ENCODE results near the gene C1QTNF3. TPM values are rescaled to one million over a fixed set of nuclear protein-coding genes. Genes with fewer than 3 reads are reported as not detected.

C1QTNF3 gene
- total and polyA plus RNA-seq, 2 donors (not counting 3 experiments of a cell fraction or from before 2014, with no cell fraction given) = 1.6 TPM

- H3K4me3 ChIP-seq (replicated peaks in 1 of 3; ENCODE audit: insufficient read depth in 1 of 3, low read depth in 1 of 3, low read length in 3 of 3) = no peak overlapping the region
- CTCF ChIA-PET = interaction anchor here (1.1 kb wide), 1 partner anchor 11 kb away, joined by 3 read pairs; no protein-coding TSS in a partner anchor
- H3K36me3 ChIP-seq (ENCODE audit: control insufficient read depth in 2 of 2, extremely low read depth in 1 of 2, insufficient read depth in 2 of 2, low read length in 2 of 2) = no peaks in the 10 kb centered on the region
- no peaks in the 10 kb centered on the region for H3K79me2 ChIP-seq (ENCODE audit: control insufficient read depth, insufficient read depth, low read length)
- no peaks in the 10 kb centered on the region for H3K9me1 ChIP-seq (replicated peaks; ENCODE audit: control insufficient read depth, extremely low read depth, insufficient read depth, low read length)
- DNase-seq (ENCODE audit: low read depth, low spot score) (no peak), FAIRE-seq (no peak)
- no peaks in the 10 kb centered on the region for H4K20me1 ChIP-seq (replicated peaks; ENCODE audit: control insufficient read depth, extremely low read depth, insufficient read depth, low read length)
- no peak overlapping the region for H3K27ac ChIP-seq (ENCODE audit: insufficient read depth, low read depth, low read length)
- POLR2A ChIA-PET = no interaction called here
- dilution Hi-C loops (cut with MboI; ENCODE audit: extremely low pct_ligation_motif_present, low sequenced_read_pairs) (no loop called here), intact Hi-C loops (cut with micrococcal nuclease) (no loop called here)
- TF ChIP-seq GATA2 (IDR thresholded peaks at IDR 0.05; ENCODE audit: insufficient read depth, insufficient read length, low read depth, low read length) (no peak), MYC (IDR thresholded peaks at IDR 0.05; ENCODE audit: low read depth, low read length) (no peak), FOS (IDR thresholded peaks at IDR 0.05; ENCODE audit: borderline replicate concordance, insufficient read depth, low read length) (no peak), MAX (IDR thresholded peaks at IDR 0.05; ENCODE audit: insufficient read depth, insufficient read length) (no peak)
- BruUV-seq (replicated peaks) = no TSS peak
- H3K4me2 ChIP-seq (ENCODE audit: insufficient read depth, low read length) = no peak overlapping the region
- H3K27me3 ChIP-seq (ENCODE audit: control insufficient read depth in 2 of 2, insufficient read depth in 2 of 2, low read length in 2 of 2) = no peaks in the 10 kb centered on the region
- H3K4me1 ChIP-seq (ENCODE audit: control insufficient read depth, extremely low read depth, insufficient read depth, low read length) = no peaks in the 10 kb centered on the region
- H3K9ac ChIP-seq (replicated peaks; ENCODE audit: extremely low read depth, insufficient read depth, low read length) = no peak overlapping the region
- no peak overlapping the region for H2AFZ ChIP-seq (ENCODE audit: low read depth, low read length)
- no peaks in the 10 kb centered on the region for H3K9me3 ChIP-seq (replicated peaks; ENCODE audit: control insufficient read depth, insufficient read depth, low read length)
Measured at GRCh38 chr5:34028349-34028748, 14.7 kb downstream of the C1QTNF3 start.

GRCh38 chr5:34026089-34026761, 16.8 kb downstream of the C1QTNF3 start:
- no peak overlapping the region for H3K4me3 ChIP-seq (replicated peaks in 1 of 3; ENCODE audit: insufficient read depth in 1 of 3, low read depth in 1 of 3, low read length in 3 of 3)
- ChIA-PET CTCF (interaction anchor here (0.7 kb wide), 1 partner anchor 1949 kb away, joined by 5 read pairs; no protein-coding TSS in a partner anchor), POLR2A (no interaction called here)
- dilution Hi-C loops (cut with MboI; ENCODE audit: extremely low pct_ligation_motif_present, low sequenced_read_pairs) = no loop called here
- no peak for FAIRE-seq
- no peaks in the 10 kb centered on the region for H3K36me3 ChIP-seq (ENCODE audit: control insufficient read depth in 2 of 2, extremely low read depth in 1 of 2, insufficient read depth in 2 of 2, low read length in 2 of 2)
- H3K27me3 ChIP-seq (ENCODE audit: control insufficient read depth in 2 of 2, insufficient read depth in 2 of 2, low read length in 2 of 2) = no peaks in the 10 kb centered on the region
- no peaks in the 10 kb centered on the region for H3K4me1 ChIP-seq (ENCODE audit: control insufficient read depth, extremely low read depth, insufficient read depth, low read length)
- no peaks in the 10 kb centered on the region for H3K9me1 ChIP-seq (replicated peaks; ENCODE audit: control insufficient read depth, extremely low read depth, insufficient read depth, low read length)
- DNase-seq (ENCODE audit: low read depth, low spot score) = no peak
- H3K9me3 ChIP-seq (replicated peaks; ENCODE audit: control insufficient read depth, insufficient read depth, low read length) = no peaks in the 10 kb centered on the region
- no peaks in the 10 kb centered on the region for H4K20me1 ChIP-seq (replicated peaks; ENCODE audit: control insufficient read depth, extremely low read depth, insufficient read depth, low read length)
- H2AFZ ChIP-seq (ENCODE audit: low read depth, low read length) = no peak overlapping the region
- no peak overlapping the region for H3K4me2 ChIP-seq (ENCODE audit: insufficient read depth, low read length)
- BruUV-seq (replicated peaks) = no TSS peak
- TF ChIP-seq CTCF (IDR thresholded peaks at IDR 0.05; ENCODE audit: extremely low read depth in 1 of 2, insufficient read depth in 1 of 2, low read depth in 1 of 2, low read length in 2 of 2) = no peak
- no peak for TF ChIP-seq EZH2 (IDR thresholded peaks at IDR 0.05; ENCODE audit: borderline replicate concordance, low read depth, low read length, severe bottlenecking)
- TF ChIP-seq POLR2AphosphoS5 (IDR thresholded peaks at IDR 0.05; ENCODE audit: insufficient read depth, low read depth, low read length) = no peak
- TF ChIP-seq GATA2 (IDR thresholded peaks at IDR 0.05; ENCODE audit: insufficient read depth, insufficient read length, low read depth, low read length) = no peak
- no peak for TF ChIP-seq POLR2A (IDR thresholded peaks at IDR 0.05; ENCODE audit: low read depth, low read length)
- no peak for TF ChIP-seq JUN (IDR thresholded peaks at IDR 0.05; ENCODE audit: borderline replicate concordance, insufficient read depth, insufficient read length, low read depth)
- no peak for TF ChIP-seq MAX (IDR thresholded peaks at IDR 0.05; ENCODE audit: insufficient read depth, insufficient read length)
- no peak for TF ChIP-seq MYC (IDR thresholded peaks at IDR 0.05; ENCODE audit: low read depth, low read length)
- no peak for TF ChIP-seq FOS (IDR thresholded peaks at IDR 0.05; ENCODE audit: borderline replicate concordance, insufficient read depth, low read length)
- intact Hi-C loops (cut with micrococcal nuclease) = no loop called here
- no peaks in the 10 kb centered on the region for H3K79me2 ChIP-seq (ENCODE audit: control insufficient read depth, insufficient read depth, low read length)
- H3K9ac ChIP-seq (replicated peaks; ENCODE audit: extremely low read depth, insufficient read depth, low read length) = no peak overlapping the region
- H3K27ac ChIP-seq (ENCODE audit: insufficient read depth, low read depth, low read length) = no peak overlapping the region
